GM06990 (cell line): Measurements from ENCODE around the gene IKZF2.

ENCODE experiments used
- DNase-seq: peaks from one replicate; pipeline ENCODE4 v3.0.0-alpha.2; 2011; ENCODE audit not compliant: insufficient read length; ENCODE audit errors: extremely low read depth
- H3K27me3 ChIP-seq: replicated peaks from 2 replicates; pipeline ENCODE4 v1.6.0; 2011; ENCODE audit warnings: low read length; ENCODE audit not compliant: control insufficient read depth, insufficient read depth
- H3K36me3 ChIP-seq: 2 replicates; pipeline ENCODE4 v1.5.1; 2011; ENCODE audit warnings: low read length; ENCODE audit not compliant: control insufficient read depth, insufficient read depth
- H3K4me3 ChIP-seq: replicated peaks from 2 replicates; pipeline ENCODE4 v1.5.1; 2011; ENCODE audit warnings: low read depth, mild to moderate bottlenecking, control low read depth, low read length
- CTCF ChIP-seq: IDR thresholded peaks from 2 replicates; pipeline ENCODE4 v1.5.1; 2011; ENCODE audit warnings: low read length, control low read depth, mild to moderate bottlenecking, inconsistent platforms; ENCODE audit not compliant: insufficient read depth, poor library complexity, severe bottlenecking

IKZF2 gene

GRCh38 chr2:212966884-212967283, 184.5 kb downstream of the IKZF2 start:
- no peak for TF ChIP-seq CTCF
- no peak for DNase-seq
- Histone ChIP-seq H3K36me3 (no peaks in the 10 kb centered on the region), H3K27me3 (no peaks in the 10 kb centered on the region), H3K4me3 (no peak overlapping the region)

GRCh38 chr2:212962691-212963090, 188.7 kb downstream of the IKZF2 start:
- TF ChIP-seq CTCF, result no peak
- H3K27me3 ChIP-seq, result no peaks in the 10 kb centered on the region
- no peak overlapping the region for H3K4me3 ChIP-seq
- no peak for DNase-seq
- no peaks in the 10 kb centered on the region; the same call in 1 of the 2 replicates for H3K36me3 ChIP-seq

GRCh38 chr2:212961255-212961654, 190.2 kb downstream of the IKZF2 start:
- no peaks in the 10 kb centered on the region for H3K27me3 ChIP-seq
- no peaks in the 10 kb centered on the region; the same call in 1 of the 2 replicates for H3K36me3 ChIP-seq
- H3K4me3 ChIP-seq, result no peak overlapping the region
- TF ChIP-seq CTCF, result no peak
- DNase-seq, result no peak

GRCh38 chr2:212960336-212960735, 191.1 kb downstream of the IKZF2 start:
- DNase-seq, result no peak
- no peaks in the 10 kb centered on the region for H3K27me3 ChIP-seq
- no peak overlapping the region for H3K4me3 ChIP-seq
- TF ChIP-seq CTCF, result no peak
- H3K36me3 ChIP-seq, result no peaks in the 10 kb centered on the region; the same call in 1 of the 2 replicates

GRCh38 chr2:212959471-212960117, 191.8 kb downstream of the IKZF2 start:
- no peak for DNase-seq
- no peak overlapping the region for H3K4me3 ChIP-seq
- H3K27me3 ChIP-seq, result no peaks in the 10 kb centered on the region
- TF ChIP-seq CTCF, result no peak
- H3K36me3 ChIP-seq, result no peaks in the 10 kb centered on the region; the same call in 1 of the 2 replicates
